ENCODE data around the gene TRIM46.
A peak's percentile ranks its signal among the peaks of the same experiment; 100 is the strongest.
"Not testable (repeated sequence)": the region's sequence is repeated elsewhere in the genome, so short reads cannot be mapped to it uniquely, and the experiment has no call there.

Gene TRIM46

GRCh38 chr1:155192346-155193274, 19.0 kb downstream of the TRIM46 start:
- peak overlapping the region; percentile 94 for H2AFZ ChIP-seq (ENCODE audit: low read length)
- H4K20me1 ChIP-seq (ENCODE audit: insufficient read depth, low read length) = no peaks in the 10 kb centered on the region
- H3K27ac ChIP-seq (ENCODE audit: low read length) = no peak overlapping the region
- no peaks in the 10 kb centered on the region for H3F3A ChIP-seq (ENCODE audit: insufficient read depth, low read length)
- peak overlapping the region; percentile 97 for H3K4me2 ChIP-seq (ENCODE audit: low read depth, low read length)
- TF ChIP-seq EZH2 (optimal IDR thresholded peaks at IDR 0.05; ENCODE audit: low read depth, low read length) = no peak
- no peak for TF ChIP-seq EZH2phosphoT487 (IDR thresholded peaks at IDR 0.05; ENCODE audit: low read length)
- TF ChIP-seq CTCF (IDR thresholded peaks at IDR 0.05; ENCODE audit: low read length) = no peak
- no peaks in the 10 kb centered on the region for H3K9me3 ChIP-seq (replicated peaks; ENCODE audit: insufficient read depth, low read length)
- H3K36me3 ChIP-seq (replicated peaks; ENCODE audit: insufficient read depth, low read length) = no peaks in the 10 kb centered on the region
- no peak for DNase-seq
- H3K9ac ChIP-seq (ENCODE audit: low read length) = peak overlapping the region; percentile 31; the same call in 1 of the 2 replicates
- H3K9me2 ChIP-seq (replicated peaks; ENCODE audit: insufficient read depth, low read length) = no peaks in the 10 kb centered on the region
- peak overlapping the region; percentile 61 for H3K4me3 ChIP-seq (ENCODE audit: low read length)
- peaks cover 59% of the 10 kb centered on the region for H3K27me3 ChIP-seq (replicated peaks; ENCODE audit: insufficient read depth, low read length)
- peaks cover 15% of the 10 kb centered on the region; the same call in 1 of the 2 replicates for H3K4me1 ChIP-seq (ENCODE audit: low read length)
- H3K79me2 ChIP-seq (ENCODE audit: low read length) = no peaks in the 10 kb centered on the region

GRCh38 chr1:155193275-155193990, 19.8 kb downstream of the TRIM46 start:
- H3K27me3 ChIP-seq (replicated peaks; ENCODE audit: insufficient read depth, low read length) = peaks cover 57% of the 10 kb centered on the region
- peak overlapping the region; percentile 61 for H3K4me3 ChIP-seq (ENCODE audit: low read length)
- H3K79me2 ChIP-seq (ENCODE audit: low read length) = no peaks in the 10 kb centered on the region
- no peaks in the 10 kb centered on the region for H3K36me3 ChIP-seq (replicated peaks; ENCODE audit: insufficient read depth, low read length)
- no peaks in the 10 kb centered on the region for H3F3A ChIP-seq (ENCODE audit: insufficient read depth, low read length)
- peaks cover 15% of the 10 kb centered on the region; the same call in 1 of the 2 replicates for H3K4me1 ChIP-seq (ENCODE audit: low read length)
- no peaks in the 10 kb centered on the region for H3K9me3 ChIP-seq (replicated peaks; ENCODE audit: insufficient read depth, low read length)
- DNase-seq = peak; percentile 76
- H4K20me1 ChIP-seq (ENCODE audit: insufficient read depth, low read length) = no peaks in the 10 kb centered on the region
- no peaks in the 10 kb centered on the region for H3K9me2 ChIP-seq (replicated peaks; ENCODE audit: insufficient read depth, low read length)
- peak overlapping the region; percentile 94 for H2AFZ ChIP-seq (ENCODE audit: low read length)
- TF ChIP-seq EZH2phosphoT487 (IDR thresholded peaks at IDR 0.05; ENCODE audit: low read length) (no peak), EZH2 (optimal IDR thresholded peaks at IDR 0.05; ENCODE audit: low read depth, low read length) (no peak), CTCF (IDR thresholded peaks at IDR 0.05; ENCODE audit: low read length) (peak; percentile 100)
- H3K9ac ChIP-seq (ENCODE audit: low read length) = peak overlapping the region; percentile 31; the same call in 1 of the 2 replicates
- H3K4me2 ChIP-seq (ENCODE audit: low read depth, low read length) = peak overlapping the region; percentile 97
- H3K27ac ChIP-seq (ENCODE audit: low read length) = no peak overlapping the region

GRCh38 chr1:155193991-155194240, 20.3 kb downstream of the TRIM46 start:
- Histone ChIP-seq H2AFZ (ENCODE audit: low read length) (peak overlapping the region; percentile 94; the same call in 1 of the 2 replicates), H3K4me2 (ENCODE audit: low read depth, low read length) (peak overlapping the region; percentile 97), H3K4me1 (ENCODE audit: low read length) (peaks cover 15% of the 10 kb centered on the region; the same call in 1 of the 2 replicates), H3K4me3 (ENCODE audit: low read length) (peak overlapping the region; percentile 61), H3K27me3 (replicated peaks; ENCODE audit: insufficient read depth, low read length) (peaks cover 60% of the 10 kb centered on the region)
- H3K9ac ChIP-seq (ENCODE audit: low read length); DNase-seq; H3F3A ChIP-seq (ENCODE audit: insufficient read depth, low read length); H3K79me2 ChIP-seq (ENCODE audit: low read length); H3K9me2 ChIP-seq (replicated peaks; ENCODE audit: insufficient read depth, low read length); H3K9me3 ChIP-seq (replicated peaks; ENCODE audit: insufficient read depth, low read length); H3K36me3 ChIP-seq (replicated peaks; ENCODE audit: insufficient read depth, low read length); H3K27ac ChIP-seq (ENCODE audit: low read length); H4K20me1 ChIP-seq (ENCODE audit: insufficient read depth, low read length): not testable (repeated sequence)
